Activated CD4-positive, alpha-beta T cell treated with anti-CD3 and anti-CD28 coated beads for 36 hours (primary cell): ENCODE measurements around the gene BCKDHB. TPM values are rescaled to one million over a fixed set of nuclear protein-coding genes. Genes with fewer than 3 reads are reported as not detected.
"Not testable (repeated sequence)": the region's sequence is repeated elsewhere in the genome, so short reads cannot be mapped to it uniquely, and the experiment has no call there.

Source experiments
- ATAC-seq: fragments of 200-7000 bp; cut with Tn5 transposase; one replicate; pipeline ENCODE4 v1.10.0; 2021; ENCODE audit warnings: mild to moderate bottlenecking, moderate library complexity
- CTCF ChIA-PET: fragments of 350-600 bp; sonication (Branson Sonifier 250); formaldehyde crosslinking; loops from one replicate; lab custom pipeline; 2021; ENCODE audit warnings: antibody characterized with exemption; lab: Charles Lee
- POLR2A ChIA-PET: fragments of 350-600 bp; sonication (Branson Sonifier 250); formaldehyde crosslinking; loops from one replicate; lab custom pipeline; 2021; ENCODE audit warnings: antibody characterized with exemption, inconsistent platforms; lab: Charles Lee
- DNase-seq: peaks from one replicate; pipeline ENCODE4 v3.0.0-alpha.2; 2020
- H3K27ac Mint-ChIP-seq: one replicate; pipeline ENCODE4 v1.8.0; 2021; ENCODE audit warnings: mixed read lengths
- H3K27me3 Mint-ChIP-seq: one replicate; pipeline ENCODE4 v1.8.0; 2021; ENCODE audit warnings: mixed read lengths
- H3K36me3 Mint-ChIP-seq: one replicate; pipeline ENCODE4 v1.8.0; 2021; ENCODE audit warnings: low read depth, mixed read lengths
- H3K4me1 Mint-ChIP-seq: one replicate; pipeline ENCODE4 v1.8.0; 2021; ENCODE audit warnings: mixed read lengths
- H3K4me3 Mint-ChIP-seq: one replicate; pipeline ENCODE4 v1.8.0; 2021; ENCODE audit warnings: mild to moderate bottlenecking, moderate library complexity, mixed read lengths
- H3K9me3 Mint-ChIP-seq: one replicate; pipeline ENCODE4 v1.8.0; 2021; ENCODE audit warnings: low read depth, mixed read lengths
- intact Hi-C, 2 experiments: fragments of 100-400 bp; cut with DNase I in 1 of 2; cut with micrococcal nuclease in 1 of 2; formaldehyde crosslinking; loops; one replicate each; pipeline versions ENCODE4 v1.14.2 to v1.15.1; 2022 to 2024; cut with DNase I, micrococcal nuclease
- total RNA-seq, 2 experiments: library from RNA; stranded (reverse); gene quantifications; one replicate each; pipeline ENCODE4 v1.2.3, GENCODE V29; 2021

BCKDHB gene
- total RNA-seq, 2 experiments from 2014 or later: 13.1 to 21.4 TPM

DNA sequence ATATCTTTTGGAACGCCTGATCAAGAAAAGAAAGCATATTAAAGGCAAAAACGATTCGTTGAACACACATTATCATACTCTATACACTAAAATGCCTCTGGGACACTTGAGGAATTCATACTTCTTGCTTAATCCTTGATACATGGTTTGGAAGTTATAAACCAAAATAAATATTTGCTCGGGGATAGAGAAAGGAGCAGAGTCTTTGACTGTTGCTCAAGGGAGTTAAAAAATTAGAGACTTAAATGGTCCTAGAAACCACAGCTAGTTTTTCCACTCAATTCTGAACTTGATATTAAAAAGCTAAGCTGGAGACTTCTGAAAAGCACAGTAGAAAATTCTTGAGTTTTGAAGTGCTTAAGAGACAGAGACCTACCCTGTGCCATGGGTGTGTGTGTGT, 98.9 kb downstream of the BCKDHB start:
- no peak for ATAC-seq
- CTCF ChIA-PET: no interaction called here
- no peaks in the 10 kb centered on the region for H3K9me3 Mint-ChIP-seq

DNA sequence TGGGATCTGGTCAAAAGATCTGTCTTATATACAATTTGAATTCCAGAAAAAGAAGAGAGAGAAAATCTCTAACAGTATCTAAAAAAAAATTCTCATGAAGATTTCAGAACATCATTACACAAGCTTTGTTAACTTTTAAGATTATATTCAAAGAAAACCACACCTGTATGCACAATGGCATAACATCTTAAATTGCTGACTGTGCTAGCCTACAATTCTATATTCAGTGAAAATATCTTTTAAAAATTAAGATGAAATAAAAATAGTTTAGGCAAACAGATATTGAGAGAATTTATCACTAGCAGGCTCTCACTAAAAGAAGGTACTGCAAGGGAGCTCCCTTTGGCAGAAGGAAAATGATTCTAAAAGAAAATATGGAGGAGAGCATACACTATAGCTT, 100.3 kb downstream of the BCKDHB start:
- Mint-ChIP-seq H3K27ac (no peak overlapping the region), H3K9me3 (no peaks in the 10 kb centered on the region), H3K36me3 (peaks cover 9% of the 10 kb centered on the region), H3K27me3 (no peaks in the 10 kb centered on the region), H3K4me1 (peaks cover 5% of the 10 kb centered on the region), H3K4me3 (no peak overlapping the region)
- CTCF ChIA-PET: interaction anchor here (0.7 kb wide), 1 partner anchor 61 kb away, joined by 3 read pairs; no protein-coding TSS in a partner anchor
- POLR2A ChIA-PET: no interaction called here
- ATAC-seq (no peak), DNase-seq (no peak)
- intact Hi-C loops: no loop called here

More for the DNA sequence above, 98.9 kb downstream of the BCKDHB start:
- H3K36me3 Mint-ChIP-seq: peaks cover 9% of the 10 kb centered on the region
- H3K27ac Mint-ChIP-seq: no peak overlapping the region
- H3K4me3 Mint-ChIP-seq: no peak overlapping the region
- H3K27me3 Mint-ChIP-seq: no peaks in the 10 kb centered on the region
- intact Hi-C loops: no loop called here
- DNase-seq: no peak
- no peaks in the 10 kb centered on the region for H3K4me1 Mint-ChIP-seq
- POLR2A ChIA-PET: no interaction called here

DNA sequence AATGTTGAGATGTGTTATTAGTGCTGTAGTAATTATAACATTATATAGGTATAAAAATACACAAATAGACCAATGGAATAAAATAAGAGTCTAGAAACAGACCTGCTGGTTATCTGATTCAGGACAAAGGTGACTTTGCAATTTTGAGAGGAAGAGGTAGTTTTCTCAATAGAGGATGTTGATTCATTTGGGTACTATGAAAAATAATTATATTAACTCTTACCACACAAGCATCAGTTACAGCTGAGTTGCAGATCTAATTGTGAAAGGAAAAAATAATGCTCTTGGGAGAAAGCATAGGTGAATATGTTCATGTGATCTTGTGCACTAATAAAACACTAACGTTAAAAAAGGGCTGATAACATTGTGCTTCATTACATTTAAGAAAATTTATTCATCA, 103.0 kb downstream of the BCKDHB start:
- no peaks in the 10 kb centered on the region for H3K9me3 Mint-ChIP-seq
- no peak for DNase-seq
- peaks cover 2% of the 10 kb centered on the region for H3K36me3 Mint-ChIP-seq
- ChIA-PET CTCF (no interaction called here), POLR2A (no interaction called here)
- H3K4me3 Mint-ChIP-seq: no peak overlapping the region
- no peak for ATAC-seq
- no peaks in the 10 kb centered on the region for H3K27me3 Mint-ChIP-seq
- intact Hi-C loops: no loop called here
- peaks cover 5% of the 10 kb centered on the region for H3K4me1 Mint-ChIP-seq
- no peak overlapping the region for H3K27ac Mint-ChIP-seq

DNA sequence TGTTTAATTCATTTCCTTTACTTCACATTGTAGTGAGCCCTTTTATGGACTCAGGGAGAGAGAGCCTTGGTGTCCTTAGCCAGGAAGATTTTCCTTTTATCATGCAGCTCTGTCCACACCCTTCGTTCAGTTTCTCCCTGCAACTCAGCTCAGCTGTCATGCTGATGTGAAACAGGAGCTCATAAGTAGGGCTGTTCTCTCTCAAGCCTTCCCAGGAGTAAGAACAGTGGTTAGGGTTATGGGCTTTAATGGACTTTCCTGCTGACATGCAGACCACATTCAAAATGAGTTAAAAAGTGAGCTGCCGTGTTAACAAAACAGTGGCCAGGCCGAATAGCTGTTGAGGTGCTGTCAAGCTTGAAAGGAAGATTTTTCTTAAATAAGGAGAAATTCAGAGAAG, 104.1 kb downstream of the BCKDHB start:
- peaks cover 5% of the 10 kb centered on the region for H3K4me1 Mint-ChIP-seq
- no peaks in the 10 kb centered on the region for H3K9me3 Mint-ChIP-seq
- ATAC-seq: no peak
- H3K27ac Mint-ChIP-seq: no peak overlapping the region
- ChIA-PET POLR2A (no interaction called here), CTCF (interaction anchor here (0.7 to 1.0 kb wide), 2 partner anchors 12 to 366 kb away, joined by 3 read pairs; no protein-coding TSS in a partner anchor)
- H3K4me3 Mint-ChIP-seq: no peak overlapping the region
- DNase-seq: no peak
- intact Hi-C loops: loop anchor here in 1 of 2 experiments (10.0 kb wide), 2 partner anchors 254 to 1144 kb away; no protein-coding TSS in a partner anchor
- no peaks in the 10 kb centered on the region for H3K27me3 Mint-ChIP-seq
- peaks cover 2% of the 10 kb centered on the region for H3K36me3 Mint-ChIP-seq

DNA sequence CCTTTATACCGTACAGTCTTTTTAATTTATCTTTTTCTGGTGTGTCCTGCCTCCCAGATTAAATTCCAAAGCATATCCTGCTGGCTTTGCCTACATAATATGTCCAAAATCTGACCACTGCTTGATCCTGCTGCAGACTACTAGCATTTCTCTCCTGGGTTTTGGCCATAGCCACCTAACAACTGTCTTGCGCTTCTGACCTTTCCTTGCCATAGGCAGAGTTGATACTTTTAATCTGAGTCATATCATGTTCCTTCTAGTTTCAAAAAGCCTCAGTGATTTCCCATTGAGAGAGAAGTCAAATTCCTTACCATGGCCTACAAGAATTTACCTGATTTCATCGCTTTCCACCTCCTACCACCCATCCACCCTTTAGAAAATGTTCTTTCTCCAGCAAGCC, 104.8 kb downstream of the BCKDHB start:
- DNase-seq: no peak

DNA sequence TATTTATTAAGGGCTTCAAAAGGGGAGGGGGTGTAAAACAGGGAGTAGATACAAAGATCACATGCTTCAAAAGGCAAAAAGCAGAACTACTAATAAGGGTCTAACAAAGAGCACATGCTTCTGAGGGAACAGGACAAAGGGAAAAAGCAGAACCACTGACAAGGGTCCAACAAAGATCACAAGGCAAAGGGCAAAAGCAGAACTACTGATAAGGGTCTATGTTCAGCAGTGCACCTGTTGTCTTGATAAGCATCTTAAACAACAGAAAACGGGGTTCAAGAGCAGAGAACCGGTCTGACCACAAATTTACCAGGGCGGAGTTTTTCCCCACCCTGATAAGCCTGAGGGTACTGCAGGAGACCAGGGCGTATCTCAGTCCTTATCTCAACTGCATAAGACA, 105.4 kb downstream of the BCKDHB start:
- intact Hi-C loops: loop anchor here in 1 of 2 experiments (2.0 to 10.0 kb wide), 3 partner anchors 253 to 1545 kb away; no protein-coding TSS in a partner anchor
- ATAC-seq, H3K4me3 Mint-ChIP-seq, DNase-seq, H3K9me3 Mint-ChIP-seq, CTCF ChIA-PET, H3K27me3 Mint-ChIP-seq, H3K27ac Mint-ChIP-seq, H3K36me3 Mint-ChIP-seq, H3K4me1 Mint-ChIP-seq, POLR2A ChIA-PET: not testable (repeated sequence)

More for the DNA sequence above, 104.8 kb downstream of the BCKDHB start:
- ChIA-PET CTCF (no interaction called here), POLR2A (no interaction called here)
- H3K27me3 Mint-ChIP-seq: no peaks in the 10 kb centered on the region
- peaks cover 5% of the 10 kb centered on the region for H3K4me1 Mint-ChIP-seq
- no peak overlapping the region for H3K4me3 Mint-ChIP-seq
- H3K27ac Mint-ChIP-seq: no peak overlapping the region
- no peaks in the 10 kb centered on the region for H3K9me3 Mint-ChIP-seq
- intact Hi-C loops: loop anchor here in 1 of 2 experiments (10.0 kb wide), 2 partner anchors 254 to 1144 kb away; no protein-coding TSS in a partner anchor
- ATAC-seq: no peak
- peaks cover 2% of the 10 kb centered on the region for H3K36me3 Mint-ChIP-seq

DNA sequence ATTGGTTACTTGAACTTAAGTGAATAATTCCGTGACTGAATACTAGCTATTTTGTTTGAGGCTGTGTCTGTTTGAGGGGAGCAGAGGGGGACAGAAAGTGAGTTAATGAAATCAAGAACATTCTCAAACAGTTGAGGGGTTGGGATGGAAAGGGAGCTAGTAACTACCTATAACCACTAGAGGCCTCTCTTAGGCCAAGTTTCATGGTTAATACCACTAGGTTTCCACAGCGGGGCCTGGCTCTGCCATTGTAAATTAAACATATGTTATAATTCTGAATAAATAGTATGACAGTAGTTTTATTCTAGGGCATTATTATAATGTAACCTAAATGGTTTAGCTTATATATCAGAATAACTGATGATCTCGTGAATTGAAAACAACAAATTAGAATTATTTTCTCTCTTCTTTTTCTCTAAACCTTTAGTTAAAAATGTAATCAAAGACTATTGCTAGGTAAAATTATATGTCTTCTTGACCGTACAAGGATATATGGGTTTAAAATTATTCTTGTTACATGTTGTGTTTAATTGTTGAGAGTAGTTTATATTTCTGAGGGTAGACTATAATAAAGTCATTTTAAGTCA, 108.1 kb downstream of the BCKDHB start:
- Mint-ChIP-seq H3K27me3 (no peaks in the 10 kb centered on the region), H3K9me3 (no peaks in the 10 kb centered on the region), H3K4me1 (peaks cover 5% of the 10 kb centered on the region), H3K4me3 (no peak overlapping the region), H3K27ac (no peak overlapping the region), H3K36me3 (peaks cover 4% of the 10 kb centered on the region)
- DNase-seq (peak; percentile 22), ATAC-seq (peak; percentile 76)
- CTCF ChIA-PET: interaction anchor here (0.6 to 2.0 kb wide), 14 partner anchors 8 to 1539 kb away, joined by 3 to 13 read pairs (median 4); no protein-coding TSS in a partner anchor
- intact Hi-C loops: loop anchor here in 1 of 2 experiments (10.0 kb wide), 2 partner anchors 250 to 1140 kb away; no protein-coding TSS in a partner anchor
- POLR2A ChIA-PET: no interaction called here

DNA sequence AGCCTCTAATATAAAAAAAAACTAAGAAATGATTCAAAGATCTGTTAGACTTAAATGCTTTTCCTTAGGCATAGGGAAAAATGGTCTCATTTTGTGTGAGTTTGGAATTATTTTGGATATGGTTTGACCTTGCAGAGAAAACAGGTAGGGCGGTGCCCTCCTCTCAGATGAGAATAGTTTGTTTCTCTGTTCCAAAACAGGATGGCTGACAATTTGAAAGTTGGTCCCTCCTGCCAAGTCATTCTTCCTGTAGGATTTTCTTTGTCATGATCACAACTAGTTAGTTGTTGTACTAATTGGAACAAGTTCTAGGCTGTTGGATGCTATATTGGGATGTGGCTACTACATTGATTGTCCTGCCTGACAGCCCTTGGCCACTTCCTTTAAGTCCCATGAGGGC, 108.6 kb downstream of the BCKDHB start:
- no peak overlapping the region for H3K27ac Mint-ChIP-seq
- POLR2A ChIA-PET: no interaction called here
- intact Hi-C loops: loop anchor here in 1 of 2 experiments (10.0 kb wide), 2 partner anchors 250 to 1140 kb away; no protein-coding TSS in a partner anchor

DNA sequence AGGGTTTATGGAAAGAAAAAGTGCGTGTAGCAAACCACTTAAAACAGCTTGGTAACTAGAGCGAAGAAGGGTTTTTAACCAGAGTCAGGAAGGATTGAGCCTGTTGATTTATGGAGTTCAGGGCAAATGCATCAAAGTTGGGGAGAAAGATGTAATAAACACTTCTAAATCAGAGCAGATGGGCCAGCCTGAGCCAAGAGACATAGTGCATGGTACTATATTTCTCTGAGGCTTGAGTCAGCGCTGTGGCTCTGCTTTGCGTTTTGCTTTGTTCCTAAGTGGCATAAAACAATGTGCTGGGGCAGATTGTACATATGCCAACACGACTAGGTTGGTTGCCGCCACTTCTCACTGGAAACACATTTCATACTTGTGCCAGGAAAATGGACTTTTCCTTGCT, 111.3 kb downstream of the BCKDHB start:
- Mint-ChIP-seq H3K27me3 (no peaks in the 10 kb centered on the region), H3K27ac (no peak overlapping the region), H3K9me3 (no peaks in the 10 kb centered on the region), H3K4me1 (no peaks in the 10 kb centered on the region), H3K36me3 (peaks cover 11% of the 10 kb centered on the region), H3K4me3 (no peak overlapping the region)
- DNase-seq (no peak), ATAC-seq (no peak)
- CTCF ChIA-PET: no interaction called here
- intact Hi-C loops: loop anchor here in 1 of 2 experiments (10.0 kb wide), 2 partner anchors 247 to 1137 kb away; no protein-coding TSS in a partner anchor
- POLR2A ChIA-PET: no interaction called here

More for the DNA sequence above, 108.6 kb downstream of the BCKDHB start:
- H3K4me1 Mint-ChIP-seq: peaks cover 5% of the 10 kb centered on the region
- no peak overlapping the region for H3K4me3 Mint-ChIP-seq
- no peaks in the 10 kb centered on the region for H3K9me3 Mint-ChIP-seq
- no peaks in the 10 kb centered on the region for H3K27me3 Mint-ChIP-seq
- CTCF ChIA-PET: interaction anchor here (0.6 to 2.0 kb wide), 6 partner anchors 12 to 1532 kb away, joined by 3 to 13 read pairs (median 4); no protein-coding TSS in a partner anchor
- peaks cover 7% of the 10 kb centered on the region for H3K36me3 Mint-ChIP-seq
- DNase-seq (no peak), ATAC-seq (no peak)

DNA sequence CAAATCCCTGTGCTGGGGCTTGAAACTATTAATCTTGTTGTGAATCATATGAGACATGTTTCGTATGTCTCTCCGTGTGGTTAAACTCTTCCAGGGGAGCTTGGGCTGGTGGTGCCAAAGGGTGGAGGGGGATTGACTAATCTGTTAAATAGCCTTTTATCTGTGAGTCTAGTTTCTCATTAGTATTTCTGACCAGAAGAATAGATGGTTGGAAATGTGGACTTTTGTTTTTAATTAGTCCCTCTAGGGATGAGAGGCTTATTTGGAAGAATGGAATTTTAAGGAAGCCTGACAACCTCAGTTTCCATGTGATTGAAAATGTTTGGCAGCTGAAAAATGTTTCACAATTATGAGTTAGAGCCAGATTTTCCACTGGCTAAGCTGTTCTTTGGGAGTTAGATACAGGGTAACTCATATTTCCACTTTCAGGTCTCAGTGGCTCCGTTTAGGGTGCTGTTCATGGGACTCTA, 117.3 kb downstream of the BCKDHB start:
- DNase-seq (no peak), ATAC-seq (no peak)
- POLR2A ChIA-PET: no interaction called here
- intact Hi-C loops: no loop called here
- peaks cover 15% of the 10 kb centered on the region for H3K36me3 Mint-ChIP-seq
- H3K4me3 Mint-ChIP-seq: no peak overlapping the region
- no peaks in the 10 kb centered on the region for H3K9me3 Mint-ChIP-seq
- H3K4me1 Mint-ChIP-seq: no peaks in the 10 kb centered on the region
- no peaks in the 10 kb centered on the region for H3K27me3 Mint-ChIP-seq
- CTCF ChIA-PET: interaction anchor here (1.0 kb wide), 1 partner anchor 20 kb away, joined by 3 read pairs; no protein-coding TSS in a partner anchor
- H3K27ac Mint-ChIP-seq: no peak overlapping the region

DNA sequence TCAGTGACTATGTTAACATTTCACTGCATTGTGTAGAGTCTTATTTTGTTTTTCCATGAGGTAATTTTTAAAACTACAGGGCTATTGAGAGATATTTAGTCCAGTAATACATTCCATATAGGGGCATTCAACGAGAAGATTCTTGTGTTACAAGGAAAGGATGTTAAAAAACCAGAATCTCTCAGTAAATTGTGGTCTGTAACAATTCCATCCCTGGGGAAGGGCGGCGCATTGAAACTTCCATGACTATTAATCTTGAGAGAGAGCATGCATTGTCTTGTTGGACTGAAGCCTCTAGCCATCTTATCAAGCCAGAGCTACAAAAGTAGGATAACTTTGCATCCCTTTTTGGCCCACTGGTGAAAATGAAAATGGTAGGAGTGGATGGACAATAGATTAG, 119.7 kb downstream of the BCKDHB start:
- CTCF ChIA-PET: no interaction called here

DNA sequence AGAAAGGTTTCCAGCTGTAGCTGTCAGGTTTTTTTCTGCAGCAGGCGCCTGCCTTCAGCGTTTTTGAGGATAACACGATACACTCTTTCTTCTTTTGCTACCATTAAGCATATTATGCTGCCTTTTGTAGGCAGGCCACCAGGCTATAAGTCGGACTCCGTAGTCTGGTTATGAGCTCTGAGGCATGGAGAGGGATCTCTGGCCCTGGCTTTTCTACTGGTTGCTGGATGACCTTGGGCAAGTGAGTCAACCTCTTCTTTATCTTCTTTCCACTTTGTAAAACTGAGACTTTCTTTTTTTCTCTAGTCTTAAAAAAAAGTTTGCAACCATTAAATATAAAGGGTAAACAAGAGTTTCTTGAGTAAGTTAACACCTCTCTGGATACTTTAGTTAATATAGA, 120.2 kb downstream of the BCKDHB start:
- no peaks in the 10 kb centered on the region for H3K27me3 Mint-ChIP-seq
- H3K4me3 Mint-ChIP-seq: no peak overlapping the region
- DNase-seq (no peak), ATAC-seq (no peak)
- H3K9me3 Mint-ChIP-seq: no peaks in the 10 kb centered on the region
- intact Hi-C loops: no loop called here
- H3K4me1 Mint-ChIP-seq: no peaks in the 10 kb centered on the region
- H3K36me3 Mint-ChIP-seq: peaks cover 6% of the 10 kb centered on the region
- ChIA-PET POLR2A (no interaction called here), CTCF (no interaction called here)
- no peak overlapping the region for H3K27ac Mint-ChIP-seq

More for the DNA sequence above, 119.7 kb downstream of the BCKDHB start:
- H3K9me3 Mint-ChIP-seq: no peaks in the 10 kb centered on the region
- H3K27me3 Mint-ChIP-seq: no peaks in the 10 kb centered on the region
- H3K4me1 Mint-ChIP-seq: no peaks in the 10 kb centered on the region
- no peak overlapping the region for H3K27ac Mint-ChIP-seq
- H3K4me3 Mint-ChIP-seq: no peak overlapping the region
- no peak for ATAC-seq
- intact Hi-C loops: no loop called here
- POLR2A ChIA-PET: no interaction called here
- peaks cover 7% of the 10 kb centered on the region for H3K36me3 Mint-ChIP-seq
- no peak for DNase-seq
